Bronchial epithelial cell (primary cell): ENCODE data around the gene IL1R2. TPM values are rescaled to one million over a fixed set of nuclear protein-coding genes. Genes with fewer than 3 reads are reported as not detected.
A peak's percentile ranks its signal among the peaks of the same experiment; 100 is the strongest.

Experiments
- DNase-seq: peaks from one replicate; pipeline ENCODE4 v3.0.0-alpha.2; 2010; ENCODE audit warnings: low read depth
- FAIRE-seq: peaks from 2 replicates; lab custom pipeline; 2011; peaks lifted over from hg19 to GRCh38; lab: Jason Lieb, UNC
- H3K27me3 ChIP-seq: 2 replicates; pipeline ENCODE4 v1.5.1; 2011; ENCODE audit warnings: low read length; ENCODE audit not compliant: control insufficient read depth, insufficient read depth
- H3K36me3 ChIP-seq: 2 replicates; pipeline ENCODE4 v1.5.1; 2011; ENCODE audit warnings: low read length; ENCODE audit not compliant: control insufficient read depth, insufficient read depth
- H3K4me3 ChIP-seq: 2 replicates; pipeline ENCODE4 v1.5.1; 2011; ENCODE audit warnings: mild to moderate bottlenecking, low read depth, low read length, control low read depth
- CTCF ChIP-seq: IDR thresholded peaks from 2 replicates; pipeline ENCODE4 v1.5.1; 2011; ENCODE audit warnings: mild to moderate bottlenecking, moderate library complexity, low read length, control low read depth, inconsistent platforms; ENCODE audit not compliant: insufficient read depth, severe bottlenecking
- total RNA-seq: library from RNA; depleted of rRNA; stranded (reverse); fragments of >200 nt; gene quantifications from 2 replicates; pipeline ENCODE4 v1.2.1, GENCODE V29; 2014

Gene IL1R2
- total RNA-seq, 1 donor from 2014 or later, result not detected

- no peak for DNase-seq
- H3K36me3 ChIP-seq, result no peaks in the 10 kb centered on the region
- TF ChIP-seq CTCF, result no peak
- no peaks in the 10 kb centered on the region for H3K27me3 ChIP-seq
- H3K4me3 ChIP-seq, result no peak overlapping the region
- peak; percentile 60 for FAIRE-seq
Measured at GRCh38 chr2:101982495-101983029, 9.2 kb upstream of the IL1R2 start.

GRCh38 chr2:101983486-101983885, 8.3 kb upstream of the IL1R2 start:
- Histone ChIP-seq H3K36me3 (no peaks in the 10 kb centered on the region), H3K4me3 (no peak overlapping the region), H3K27me3 (peaks cover 1% of the 10 kb centered on the region)
- no peak for TF ChIP-seq CTCF
- DNase-seq (peak; percentile 82), FAIRE-seq (no peak)

GRCh38 chr2:101983928-101984327, 7.8 kb upstream of the IL1R2 start:
- FAIRE-seq, result no peak
- peak; percentile 36 for TF ChIP-seq CTCF
- no peak overlapping the region for H3K4me3 ChIP-seq
- H3K27me3 ChIP-seq, result peaks cover 1% of the 10 kb centered on the region
- peak; percentile 38 for DNase-seq
- no peaks in the 10 kb centered on the region for H3K36me3 ChIP-seq

- DNase-seq (no peak), FAIRE-seq (no peak)
- no peak for TF ChIP-seq CTCF
- H3K4me3 ChIP-seq, result no peak overlapping the region
- peaks cover 1% of the 10 kb centered on the region for H3K27me3 ChIP-seq
- H3K36me3 ChIP-seq, result no peaks in the 10 kb centered on the region
Measured at GRCh38 chr2:101984656-101985055, 7.1 kb upstream of the IL1R2 start.

GRCh38 chr2:101985101-101985792, 6.5 kb upstream of the IL1R2 start:
- no peak for FAIRE-seq
- no peaks in the 10 kb centered on the region for H3K36me3 ChIP-seq
- TF ChIP-seq CTCF, result no peak
- peak; percentile 91 for DNase-seq
- H3K27me3 ChIP-seq, result peaks cover 1% of the 10 kb centered on the region
- H3K4me3 ChIP-seq, result no peak overlapping the region
